ENCODE data around the gene CCL18.
"Not testable (repeated sequence)": the region's sequence is repeated elsewhere in the genome, so short reads cannot be mapped to it uniquely, and the experiment has no call there.

CCL18 gene

DNA sequence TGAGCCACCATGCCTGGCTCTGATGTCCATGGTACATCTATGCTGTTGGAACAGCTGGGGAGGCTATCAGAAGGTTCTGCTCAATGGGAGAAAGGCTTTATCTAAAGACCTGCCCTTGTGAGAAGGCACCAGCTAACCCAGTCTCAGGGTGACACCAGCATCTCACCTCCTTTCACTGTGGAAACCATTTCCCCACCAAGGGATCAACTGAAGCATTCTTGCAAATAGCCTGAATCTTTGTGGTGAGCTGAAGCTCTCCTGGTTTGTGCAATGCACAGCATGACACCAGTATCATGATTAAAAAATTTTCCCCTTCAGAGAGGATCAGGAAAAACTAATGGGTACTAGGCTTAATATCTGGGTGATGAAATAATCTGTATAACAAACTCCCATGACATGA, 5.1 kb downstream of the CCL18 start:
- no peak overlapping the region for H3K27ac ChIP-seq
- no peak for DNase-seq (ENCODE audit: low read depth, low spot score)

DNA sequence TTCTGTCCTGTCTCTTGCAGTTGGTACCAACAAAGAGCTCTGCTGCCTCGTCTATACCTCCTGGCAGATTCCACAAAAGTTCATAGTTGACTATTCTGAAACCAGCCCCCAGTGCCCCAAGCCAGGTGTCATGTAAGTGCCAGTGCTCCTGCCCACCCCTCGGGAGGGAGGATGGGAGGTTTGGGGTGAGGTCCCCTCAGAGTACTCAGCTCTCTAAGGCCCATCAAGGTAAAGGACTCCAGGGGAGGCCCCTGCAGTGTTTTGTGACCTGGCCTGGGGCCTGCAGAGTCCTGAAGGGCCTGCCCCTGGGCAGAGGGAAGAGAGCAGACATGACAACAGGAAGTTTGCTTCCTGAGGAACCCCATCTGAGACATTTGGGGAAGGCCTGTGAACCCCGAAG, 6.4 kb downstream of the CCL18 start:
- no peak for DNase-seq (ENCODE audit: low read depth, low spot score)
- no peak overlapping the region for H3K27ac ChIP-seq

- DNase-seq (ENCODE audit: low read depth, low spot score), result no peak
Measured at GRCh38 chr17:36071751-36072150, 7.7 kb downstream of the CCL18 start.

GRCh38 chr17:36072431-36073121, 8.5 kb downstream of the CCL18 start:
- no peak for DNase-seq (ENCODE audit: low read depth, low spot score)
- H3K27ac ChIP-seq, result no peak overlapping the region

More at GRCh38 chr17:36071751-36072150, 7.7 kb downstream of the CCL18 start:
- no peak overlapping the region for H3K27ac ChIP-seq

- no peak overlapping the region for H3K27ac ChIP-seq
- DNase-seq (ENCODE audit: low read depth, low spot score), result no peak
Measured at GRCh38 chr17:36074365-36074764, 10.3 kb downstream of the CCL18 start.

- DNase-seq (ENCODE audit: low read depth, low spot score); H3K27ac ChIP-seq: not testable (repeated sequence)
Measured at GRCh38 chr17:36081681-36082471, 17.8 kb downstream of the CCL18 start.

- not testable (repeated sequence) for DNase-seq (ENCODE audit: low read depth, low spot score); H3K27ac ChIP-seq
Measured at GRCh38 chr17:36082482-36083120, 18.5 kb downstream of the CCL18 start.

GRCh38 chr17:36083691-36084090, 19.6 kb downstream of the CCL18 start:
- DNase-seq (ENCODE audit: low read depth, low spot score); H3K27ac ChIP-seq: not testable (repeated sequence)

GRCh38 chr17:36085765-36086164, 21.7 kb downstream of the CCL18 start:
- no peak overlapping the region for H3K27ac ChIP-seq
- peak; percentile 5 for DNase-seq (ENCODE audit: low read depth, low spot score)

DNA sequence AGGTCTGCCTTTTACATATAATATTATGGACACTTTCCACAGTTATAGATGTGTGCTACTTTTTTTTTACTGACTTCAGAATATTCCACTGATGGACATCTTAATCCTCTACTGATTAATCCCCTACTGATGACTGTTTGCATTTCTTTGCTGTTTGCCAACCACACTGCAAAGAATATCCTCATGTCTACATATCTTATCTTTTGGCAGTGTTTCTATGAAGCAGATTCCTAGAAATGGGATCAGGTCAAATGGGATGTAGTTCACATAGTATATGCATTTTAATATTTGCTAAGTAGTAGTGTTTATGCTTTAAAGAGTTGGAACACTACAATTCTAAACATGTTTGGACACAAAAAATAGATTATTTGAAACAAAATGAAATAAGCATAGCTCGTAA, 22.7 kb downstream of the CCL18 start:
- H3K27ac ChIP-seq, result no peak overlapping the region
- DNase-seq (ENCODE audit: low read depth, low spot score), result no peak

DNA sequence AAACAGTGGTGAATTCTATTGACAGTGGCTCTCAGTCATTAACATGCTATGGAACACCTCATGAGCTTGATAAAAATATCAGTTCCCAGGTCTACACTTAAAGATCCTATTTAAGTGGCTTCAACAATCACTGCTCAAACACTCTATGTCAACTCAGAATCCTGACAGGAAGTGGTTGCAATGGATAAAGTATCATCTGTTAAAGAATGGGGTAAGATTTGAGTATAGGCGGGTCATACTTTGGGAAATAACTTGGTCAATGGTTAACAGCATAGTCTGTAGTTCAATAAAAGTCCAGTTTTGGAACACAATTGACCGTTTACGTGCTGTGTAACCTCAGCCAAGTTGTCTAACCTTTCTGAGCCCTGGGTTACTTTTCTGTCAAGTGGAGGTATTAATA, 23.4 kb downstream of the CCL18 start:
- not testable (repeated sequence) for DNase-seq (ENCODE audit: low read depth, low spot score); H3K27ac ChIP-seq

DNA sequence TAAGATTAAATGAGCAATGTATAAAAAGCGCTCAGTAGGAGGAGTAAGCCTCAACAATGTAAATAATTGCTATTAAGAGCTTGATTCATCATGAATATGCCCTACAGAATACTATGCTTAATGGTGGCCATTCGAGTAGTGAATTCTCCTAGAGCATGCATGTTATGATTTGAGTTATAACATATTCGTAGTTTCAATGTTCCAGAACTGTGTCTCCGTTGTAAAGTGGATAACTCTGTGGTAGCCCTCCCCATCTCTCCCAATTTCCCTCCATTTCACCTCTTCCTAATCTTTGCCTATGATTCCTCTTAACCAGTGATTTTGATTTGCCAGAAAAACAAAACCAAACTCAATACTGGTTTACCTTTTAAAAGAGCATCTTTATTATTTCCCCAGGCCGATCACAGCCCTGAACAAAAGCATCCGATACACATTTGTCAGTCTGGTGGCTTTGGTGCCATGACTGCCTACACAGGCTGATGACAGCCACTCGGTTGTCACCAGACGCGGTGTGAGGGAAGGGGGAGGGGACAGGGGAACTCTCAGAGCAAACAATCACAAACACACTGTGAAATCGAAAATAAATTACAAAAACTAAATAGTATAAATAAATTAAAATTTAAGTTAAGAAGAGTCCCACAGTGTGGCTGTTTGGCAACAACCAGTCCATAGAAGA, 24.0 kb downstream of the CCL18 start:
- H3K27ac ChIP-seq, result not testable (repeated sequence)

GRCh38 chr17:36088670-36089338, 24.7 kb downstream of the CCL18 start:
- no peak overlapping the region for H3K27ac ChIP-seq
- no peak for DNase-seq (ENCODE audit: low read depth, low spot score)

More for the DNA sequence above, 24.0 kb downstream of the CCL18 start:
- not testable (repeated sequence) for DNase-seq (ENCODE audit: low read depth, low spot score)

- DNase-seq (ENCODE audit: low read depth, low spot score), result no peak
- no peak overlapping the region for H3K27ac ChIP-seq
Measured at GRCh38 chr17:36089339-36089865, 25.3 kb downstream of the CCL18 start.

DNA sequence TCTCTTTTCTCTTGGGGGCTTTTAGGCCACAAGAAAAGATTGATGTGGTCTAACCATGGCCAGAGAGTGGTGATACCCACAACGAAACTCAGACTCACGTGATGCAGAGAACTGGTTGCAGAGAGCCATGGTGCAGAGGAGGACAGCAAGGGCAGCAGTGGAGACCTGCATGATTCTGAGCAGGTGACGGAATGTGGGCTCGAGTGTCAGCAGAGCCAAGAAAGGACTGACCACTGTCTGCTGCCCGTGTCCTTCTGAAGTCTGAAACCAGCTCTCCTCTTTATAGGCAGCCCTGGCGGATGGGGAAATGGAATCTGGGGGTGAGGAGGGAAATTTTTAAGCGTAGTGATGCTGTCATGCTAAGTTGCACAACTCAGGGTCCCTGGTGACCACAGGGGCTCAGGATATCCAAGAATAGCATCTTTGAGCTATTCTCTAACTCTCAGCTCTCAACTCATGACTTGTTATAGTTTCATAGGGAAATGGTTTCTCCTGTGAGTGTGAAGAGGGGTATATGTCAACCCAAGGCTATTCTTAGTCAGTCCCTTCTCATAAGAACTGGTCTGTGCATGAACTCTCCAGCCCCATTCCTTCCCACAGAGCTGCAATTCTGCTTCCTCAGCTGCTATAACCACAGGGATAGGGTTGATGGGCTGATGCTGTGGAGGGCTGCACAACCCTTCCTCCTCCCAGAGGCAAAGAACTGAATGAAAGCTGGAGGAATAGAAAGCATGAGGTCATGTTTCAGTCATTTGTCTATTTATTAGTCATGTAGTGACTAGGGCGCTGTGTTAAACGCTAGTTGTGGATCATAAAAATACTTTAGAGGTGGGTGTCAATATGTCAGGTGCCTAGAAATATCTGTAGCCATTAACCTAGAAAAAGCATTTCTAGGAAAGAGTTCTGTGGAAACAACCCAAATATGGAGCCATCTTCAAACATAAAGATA, 26.1 kb downstream of the CCL18 start, which contains the start of gene CCL3:
Gene CCL3 (minus strand): TSS at position 256 of the 949 bp plus-strand sequence. CDS start 85 bp downstream, at position 171.
- H3K27ac ChIP-seq, result no peak within 1 kb of the TSS
- DNase-seq (ENCODE audit: low read depth, low spot score), result peak; percentile 3

- DNase-seq (ENCODE audit: low read depth, low spot score), result no peak
- no peak overlapping the region for H3K27ac ChIP-seq
Measured at GRCh38 chr17:36092230-36092629, 28.2 kb downstream of the CCL18 start.

- DNase-seq (ENCODE audit: low read depth, low spot score); H3K27ac ChIP-seq: not testable (repeated sequence)
Measured at GRCh38 chr17:36092715-36093114, 28.6 kb downstream of the CCL18 start.

DNA sequence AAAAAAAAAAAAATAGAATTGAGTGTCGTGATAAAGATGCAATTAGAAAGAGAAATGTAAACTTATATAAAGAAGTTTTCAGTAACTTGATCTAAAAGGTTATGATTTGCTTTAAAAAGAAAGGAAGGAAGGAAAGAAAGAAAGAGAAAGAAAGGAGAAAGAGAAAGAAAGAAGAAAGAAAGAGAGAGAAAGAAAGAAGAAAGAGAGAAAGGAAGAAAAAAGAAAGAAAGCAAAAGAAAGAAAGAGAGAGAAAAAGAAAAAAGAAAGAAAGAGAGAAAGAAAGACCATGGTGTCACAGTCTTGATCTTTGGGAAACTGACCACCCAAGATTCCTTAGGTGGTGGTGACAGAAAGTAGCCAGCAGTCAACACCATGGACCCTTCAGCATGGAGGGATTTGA, 30.2 kb downstream of the CCL18 start:
- DNase-seq (ENCODE audit: low read depth, low spot score), result no peak
- H3K27ac ChIP-seq, result no peak overlapping the region

GRCh38 chr17:36094746-36095145, 30.7 kb downstream of the CCL18 start:
- no peak overlapping the region for H3K27ac ChIP-seq
- no peak for DNase-seq (ENCODE audit: low read depth, low spot score)

All from epithelial cell of prostate (primary cell).